WTC11 (cell line): ENCODE data around the gene ZNF426. TPM values are rescaled to one million over a fixed set of nuclear protein-coding genes. Genes with fewer than 3 reads are reported as not detected.

Source experiments
- ATAC-seq: fragments of 200-7000 bp; cut with Tn5 transposase; 2 replicates; pipeline ENCODE4 v1.10.0; 2021; ENCODE audit warnings: mild to moderate bottlenecking, moderate library complexity
- CTCF ChIA-PET: fragments of 300-600 bp; sonication (Branson Sonifier 250); formaldehyde crosslinking; loops from one replicate; lab custom pipeline; 2021; ENCODE audit warnings: antibody characterized with exemption; lab: Charles Lee
- POLR2A ChIA-PET: fragments of 350-600 bp; sonication (Branson Sonifier 250); formaldehyde crosslinking; loops from one replicate; lab custom pipeline; 2021; ENCODE audit warnings: antibody characterized with exemption; lab: Charles Lee
- DNase-seq: peaks from one replicate; pipeline ENCODE4 v3.0.0; 2021; ENCODE audit warnings: low spot score
- H3K27ac Mint-ChIP-seq: 2 replicates; pipeline ENCODE4 v1.8.0; 2021; ENCODE audit warnings: mixed read lengths
- H3K27me3 Mint-ChIP-seq: 2 replicates; pipeline ENCODE4 v1.8.0; 2021; ENCODE audit warnings: low read depth, mild to moderate bottlenecking, moderate library complexity, mixed read lengths
- H3K36me3 Mint-ChIP-seq: 2 replicates; pipeline ENCODE4 v1.8.0; 2021; ENCODE audit warnings: mixed read lengths
- H3K4me1 Mint-ChIP-seq: 2 replicates; pipeline ENCODE4 v1.8.0; 2022; ENCODE audit warnings: mixed read lengths
- H3K4me3 Mint-ChIP-seq: 2 replicates; pipeline ENCODE4 v1.8.0; 2021; ENCODE audit warnings: mild to moderate bottlenecking, moderate library complexity, mixed read lengths
- H3K9me3 Mint-ChIP-seq: 2 replicates; pipeline ENCODE4 v1.8.0; 2021; ENCODE audit warnings: mixed read lengths
- CREM ChIP-seq: sonication (generic); formaldehyde crosslinking; IDR thresholded peaks from 2 replicates; pipeline ENCODE4 v1.8.1; 2022; ENCODE audit warnings: mild to moderate bottlenecking, missing genetic modification reagents, moderate library complexity
- ELF4 ChIP-seq: sonication (generic); formaldehyde crosslinking; IDR thresholded peaks from 2 replicates; pipeline ENCODE4 v1.8.1; 2022; ENCODE audit warnings: low read depth, mild to moderate bottlenecking, moderate library complexity, missing genetic modification reagents
- KAT7 ChIP-seq: sonication (generic); formaldehyde crosslinking; IDR thresholded peaks from 2 replicates; pipeline ENCODE4 v1.8.1; 2023; ENCODE audit warnings: missing genetic modification reagents, mild to moderate bottlenecking, borderline replicate concordance
- MXD4 ChIP-seq: fragments of 250-450 bp; sonication (Bioruptor Pico); IDR thresholded peaks from 2 replicates; pipeline ENCODE4 v1.8.0; 2021; ENCODE audit warnings: mild to moderate bottlenecking, moderate library complexity, borderline replicate concordance
- SMAD3 ChIP-seq: sonication (generic); formaldehyde crosslinking; IDR thresholded peaks from 2 replicates; pipeline ENCODE4 v1.8.0; 2022; ENCODE audit warnings: missing genetic modification reagents, mild to moderate bottlenecking, borderline replicate concordance
- SOX15 ChIP-seq: fragments of 250-450 bp; sonication (Bioruptor Pico); IDR thresholded peaks from 2 replicates; pipeline ENCODE4 v1.9.0; 2021; ENCODE audit warnings: mild to moderate bottlenecking
- TP53 ChIP-seq: sonication (generic); formaldehyde crosslinking; IDR thresholded peaks from 2 replicates; pipeline ENCODE4 v1.8.1; 2023; ENCODE audit warnings: mild to moderate bottlenecking, missing genetic modification reagents
- ZNF121 ChIP-seq: sonication (generic); formaldehyde crosslinking; IDR thresholded peaks from 2 replicates; pipeline ENCODE4 v1.8.0; 2023; ENCODE audit warnings: missing genetic modification reagents
- ZNF671 ChIP-seq: fragments of 250-450 bp; sonication (Bioruptor Pico); IDR thresholded peaks from 2 replicates; pipeline ENCODE4 v1.8.0; 2021; ENCODE audit warnings: mild to moderate bottlenecking
- total RNA-seq: library from RNA; stranded (reverse); gene quantifications from 3 replicates; pipeline ENCODE4 v1.2.3, GENCODE V29; 2021
- TF ChIP-seq, protein P1 (sequence below): fragments of 250-450 bp; sonication (Bioruptor Pico); conservative IDR thresholded peaks from 2 replicates; pipeline ENCODE4 v1.9.0; 2021; ENCODE audit warnings: mild to moderate bottlenecking
- TF ChIP-seq, protein P2 (sequence below): sonication (generic); formaldehyde crosslinking; IDR thresholded peaks from 2 replicates; pipeline ENCODE4 v1.8.0; 2022; ENCODE audit warnings: missing genetic modification reagents
- TF ChIP-seq, protein P3 (sequence below): sonication (generic); formaldehyde crosslinking; conservative IDR thresholded peaks from 2 replicates; pipeline ENCODE4 v1.8.1; 2023; ENCODE audit warnings: mild to moderate bottlenecking, low read depth, missing genetic modification reagents, moderate library complexity
- TF ChIP-seq, protein P4 (sequence below): fragments of 250-450 bp; sonication (Bioruptor Pico); IDR thresholded peaks from 2 replicates; pipeline ENCODE4 v2.1.2; 2022; ENCODE audit warnings: mild to moderate bottlenecking, moderate library complexity
- TF ChIP-seq, protein P5 (sequence below): sonication (generic); formaldehyde crosslinking; IDR thresholded peaks from 2 replicates; pipeline ENCODE4 v1.8.1; 2023; ENCODE audit warnings: mild to moderate bottlenecking, missing genetic modification reagents, moderate library complexity
- TF ChIP-seq, protein P6 (sequence below): sonication (generic); formaldehyde crosslinking; IDR thresholded peaks from 2 replicates; pipeline ENCODE4 v1.8.1; 2023; ENCODE audit warnings: mild to moderate bottlenecking, moderate library complexity, missing genetic modification reagents
- TF ChIP-seq, protein P7 (sequence below): sonication (generic); formaldehyde crosslinking; IDR thresholded peaks from 2 replicates; pipeline ENCODE4 v1.8.0; 2023; ENCODE audit warnings: missing genetic modification reagents, mild to moderate bottlenecking, borderline replicate concordance
- TF ChIP-seq, protein P8 (sequence below): sonication (generic); formaldehyde crosslinking; IDR thresholded peaks from 2 replicates; pipeline ENCODE4 v1.8.0; 2023; ENCODE audit warnings: mild to moderate bottlenecking, missing genetic modification reagents

ZNF426 gene
- total RNA-seq, 1 experiment from 2014 or later = 30.3 TPM

DNA sequence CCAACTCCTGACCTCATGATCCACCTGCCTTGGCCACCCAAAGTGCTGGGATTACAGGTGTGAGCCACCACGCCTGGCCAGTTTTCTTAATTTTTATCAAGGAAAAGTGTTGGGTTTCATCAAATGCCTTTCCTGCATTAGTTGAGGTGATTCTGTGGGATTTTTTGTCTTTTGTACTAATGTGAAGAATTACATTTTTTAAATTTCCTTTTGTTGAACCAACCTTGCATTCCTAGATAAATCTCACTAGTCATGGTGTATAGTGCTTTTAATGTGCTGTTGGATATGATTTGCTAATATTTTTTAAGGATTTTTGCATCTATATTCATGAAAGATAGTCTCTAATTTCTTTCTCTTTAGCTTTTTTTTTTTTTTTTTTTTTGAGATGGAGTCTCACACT is 37.6 kb downstream of the ZNF426 start:
- ChIA-PET POLR2A (no interaction called here), CTCF (no interaction called here)
- H3K27me3 Mint-ChIP-seq = peaks cover 17% of the 10 kb centered on the region
- H3K4me1 Mint-ChIP-seq = no peaks in the 10 kb centered on the region
- no peak overlapping the region for H3K27ac Mint-ChIP-seq
- H3K9me3 Mint-ChIP-seq = peaks cover 59% of the 10 kb centered on the region
- ATAC-seq = no peak
- H3K4me3 Mint-ChIP-seq = no peak overlapping the region
- DNase-seq = no peak
- H3K36me3 Mint-ChIP-seq = peaks cover 46% of the 10 kb centered on the region
- TF ChIP-seq, protein P1, sequence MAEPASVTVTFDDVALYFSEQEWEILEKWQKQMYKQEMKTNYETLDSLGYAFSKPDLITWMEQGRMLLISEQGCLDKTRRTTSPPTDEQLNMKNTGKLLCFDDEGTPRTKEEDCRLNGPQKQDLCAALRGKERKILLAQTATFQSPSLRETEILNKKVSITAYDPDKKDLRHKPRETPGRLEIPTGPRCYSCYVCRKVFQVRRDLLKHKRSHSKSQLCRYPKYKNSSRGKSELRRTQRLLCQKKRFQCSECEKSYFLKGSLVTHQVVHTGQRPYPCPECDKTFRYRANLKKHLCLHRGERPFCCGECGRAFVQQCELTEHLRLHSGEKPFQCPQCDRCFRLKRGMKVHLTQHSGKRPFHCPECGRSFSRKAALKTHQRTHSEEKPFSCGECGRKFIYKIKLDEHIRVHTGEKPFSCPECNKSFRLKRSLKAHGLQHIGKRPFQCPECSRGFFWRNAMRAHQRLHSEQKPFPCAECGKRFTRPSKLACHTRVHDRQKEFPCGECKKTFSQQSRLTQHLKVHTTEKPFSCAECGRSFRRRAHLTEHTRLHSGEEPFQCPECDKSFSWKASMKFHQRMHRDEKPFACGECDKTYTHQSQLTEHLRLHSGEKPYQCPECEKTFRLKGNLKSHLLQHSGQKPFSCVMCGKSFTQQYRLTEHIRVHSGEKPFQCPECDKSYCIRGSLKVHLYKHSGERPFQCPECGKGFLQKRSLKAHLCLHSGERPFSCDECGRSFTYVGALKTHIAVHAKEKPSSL = no peak
- TF ChIP-seq, protein P2, sequence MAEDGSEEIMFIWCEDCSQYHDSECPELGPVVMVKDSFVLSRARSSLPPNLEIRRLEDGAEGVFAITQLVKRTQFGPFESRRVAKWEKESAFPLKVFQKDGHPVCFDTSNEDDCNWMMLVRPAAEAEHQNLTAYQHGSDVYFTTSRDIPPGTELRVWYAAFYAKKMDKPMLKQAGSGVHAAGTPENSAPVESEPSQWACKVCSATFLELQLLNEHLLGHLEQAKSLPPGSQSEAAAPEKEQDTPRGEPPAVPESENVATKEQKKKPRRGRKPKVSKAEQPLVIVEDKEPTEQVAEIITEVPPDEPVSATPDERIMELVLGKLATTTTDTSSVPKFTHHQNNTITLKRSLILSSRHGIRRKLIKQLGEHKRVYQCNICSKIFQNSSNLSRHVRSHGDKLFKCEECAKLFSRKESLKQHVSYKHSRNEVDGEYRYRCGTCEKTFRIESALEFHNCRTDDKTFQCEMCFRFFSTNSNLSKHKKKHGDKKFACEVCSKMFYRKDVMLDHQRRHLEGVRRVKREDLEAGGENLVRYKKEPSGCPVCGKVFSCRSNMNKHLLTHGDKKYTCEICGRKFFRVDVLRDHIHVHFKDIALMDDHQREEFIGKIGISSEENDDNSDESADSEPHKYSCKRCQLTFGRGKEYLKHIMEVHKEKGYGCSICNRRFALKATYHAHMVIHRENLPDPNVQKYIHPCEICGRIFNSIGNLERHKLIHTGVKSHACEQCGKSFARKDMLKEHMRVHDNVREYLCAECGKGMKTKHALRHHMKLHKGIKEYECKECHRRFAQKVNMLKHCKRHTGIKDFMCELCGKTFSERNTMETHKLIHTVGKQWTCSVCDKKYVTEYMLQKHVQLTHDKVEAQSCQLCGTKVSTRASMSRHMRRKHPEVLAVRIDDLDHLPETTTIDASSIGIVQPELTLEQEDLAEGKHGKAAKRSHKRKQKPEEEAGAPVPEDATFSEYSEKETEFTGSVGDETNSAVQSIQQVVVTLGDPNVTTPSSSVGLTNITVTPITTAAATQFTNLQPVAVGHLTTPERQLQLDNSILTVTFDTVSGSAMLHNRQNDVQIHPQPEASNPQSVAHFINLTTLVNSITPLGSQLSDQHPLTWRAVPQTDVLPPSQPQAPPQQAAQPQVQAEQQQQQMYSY (CRISPR knock-in tag) = no peak
- TF ChIP-seq, protein P3, sequence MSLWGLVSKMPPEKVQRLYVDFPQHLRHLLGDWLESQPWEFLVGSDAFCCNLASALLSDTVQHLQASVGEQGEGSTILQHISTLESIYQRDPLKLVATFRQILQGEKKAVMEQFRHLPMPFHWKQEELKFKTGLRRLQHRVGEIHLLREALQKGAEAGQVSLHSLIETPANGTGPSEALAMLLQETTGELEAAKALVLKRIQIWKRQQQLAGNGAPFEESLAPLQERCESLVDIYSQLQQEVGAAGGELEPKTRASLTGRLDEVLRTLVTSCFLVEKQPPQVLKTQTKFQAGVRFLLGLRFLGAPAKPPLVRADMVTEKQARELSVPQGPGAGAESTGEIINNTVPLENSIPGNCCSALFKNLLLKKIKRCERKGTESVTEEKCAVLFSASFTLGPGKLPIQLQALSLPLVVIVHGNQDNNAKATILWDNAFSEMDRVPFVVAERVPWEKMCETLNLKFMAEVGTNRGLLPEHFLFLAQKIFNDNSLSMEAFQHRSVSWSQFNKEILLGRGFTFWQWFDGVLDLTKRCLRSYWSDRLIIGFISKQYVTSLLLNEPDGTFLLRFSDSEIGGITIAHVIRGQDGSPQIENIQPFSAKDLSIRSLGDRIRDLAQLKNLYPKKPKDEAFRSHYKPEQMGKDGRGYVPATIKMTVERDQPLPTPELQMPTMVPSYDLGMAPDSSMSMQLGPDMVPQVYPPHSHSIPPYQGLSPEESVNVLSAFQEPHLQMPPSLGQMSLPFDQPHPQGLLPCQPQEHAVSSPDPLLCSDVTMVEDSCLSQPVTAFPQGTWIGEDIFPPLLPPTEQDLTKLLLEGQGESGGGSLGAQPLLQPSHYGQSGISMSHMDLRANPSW = no peak
- TF ChIP-seq CREM (CRISPR knock-in tag) (no peak), TP53 (CRISPR knock-in tag) (no peak), ZNF121 (CRISPR knock-in tag) (no peak), SOX15 (CRISPR knock-in tag) (no peak), ELF4 (no peak), ZNF671 (CRISPR knock-in tag) (no peak), MXD4 (no peak), SMAD3 (no peak), KAT7 (no peak)
- TF ChIP-seq, protein P4, sequence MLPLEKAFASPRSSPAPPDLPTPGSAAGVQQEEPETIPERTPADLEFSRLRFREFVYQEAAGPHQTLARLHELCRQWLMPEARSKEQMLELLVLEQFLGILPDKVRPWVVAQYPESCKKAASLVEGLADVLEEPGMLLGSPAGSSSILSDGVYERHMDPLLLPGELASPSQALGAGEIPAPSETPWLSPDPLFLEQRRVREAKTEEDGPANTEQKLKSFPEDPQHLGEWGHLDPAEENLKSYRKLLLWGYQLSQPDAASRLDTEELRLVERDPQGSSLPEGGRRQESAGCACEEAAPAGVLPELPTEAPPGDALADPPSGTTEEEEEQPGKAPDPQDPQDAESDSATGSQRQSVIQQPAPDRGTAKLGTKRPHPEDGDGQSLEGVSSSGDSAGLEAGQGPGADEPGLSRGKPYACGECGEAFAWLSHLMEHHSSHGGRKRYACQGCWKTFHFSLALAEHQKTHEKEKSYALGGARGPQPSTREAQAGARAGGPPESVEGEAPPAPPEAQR (CRISPR knock-in tag) = no peak
- TF ChIP-seq, protein P5, sequence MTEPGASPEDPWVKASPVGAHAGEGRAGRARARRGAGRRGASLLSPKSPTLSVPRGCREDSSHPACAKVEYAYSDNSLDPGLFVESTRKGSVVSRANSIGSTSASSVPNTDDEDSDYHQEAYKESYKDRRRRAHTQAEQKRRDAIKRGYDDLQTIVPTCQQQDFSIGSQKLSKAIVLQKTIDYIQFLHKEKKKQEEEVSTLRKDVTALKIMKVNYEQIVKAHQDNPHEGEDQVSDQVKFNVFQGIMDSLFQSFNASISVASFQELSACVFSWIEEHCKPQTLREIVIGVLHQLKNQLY (CRISPR knock-in tag) = no peak
- TF ChIP-seq, protein P6, sequence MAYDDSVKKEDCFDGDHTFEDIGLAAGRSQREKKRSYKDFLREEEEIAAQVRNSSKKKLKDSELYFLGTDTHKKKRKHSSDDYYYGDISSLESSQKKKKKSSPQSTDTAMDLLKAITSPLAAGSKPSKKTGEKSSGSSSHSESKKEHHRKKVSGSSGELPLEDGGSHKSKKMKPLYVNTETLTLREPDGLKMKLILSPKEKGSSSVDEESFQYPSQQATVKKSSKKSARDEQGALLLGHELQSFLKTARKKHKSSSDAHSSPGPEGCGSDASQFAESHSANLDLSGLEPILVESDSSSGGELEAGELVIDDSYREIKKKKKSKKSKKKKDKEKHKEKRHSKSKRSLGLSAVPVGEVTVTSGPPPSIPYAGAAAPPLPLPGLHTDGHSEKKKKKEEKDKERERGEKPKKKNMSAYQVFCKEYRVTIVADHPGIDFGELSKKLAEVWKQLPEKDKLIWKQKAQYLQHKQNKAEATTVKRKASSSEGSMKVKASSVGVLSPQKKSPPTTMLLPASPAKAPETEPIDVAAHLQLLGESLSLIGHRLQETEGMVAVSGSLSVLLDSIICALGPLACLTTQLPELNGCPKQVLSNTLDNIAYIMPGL = no peak
- TF ChIP-seq, protein P7, sequence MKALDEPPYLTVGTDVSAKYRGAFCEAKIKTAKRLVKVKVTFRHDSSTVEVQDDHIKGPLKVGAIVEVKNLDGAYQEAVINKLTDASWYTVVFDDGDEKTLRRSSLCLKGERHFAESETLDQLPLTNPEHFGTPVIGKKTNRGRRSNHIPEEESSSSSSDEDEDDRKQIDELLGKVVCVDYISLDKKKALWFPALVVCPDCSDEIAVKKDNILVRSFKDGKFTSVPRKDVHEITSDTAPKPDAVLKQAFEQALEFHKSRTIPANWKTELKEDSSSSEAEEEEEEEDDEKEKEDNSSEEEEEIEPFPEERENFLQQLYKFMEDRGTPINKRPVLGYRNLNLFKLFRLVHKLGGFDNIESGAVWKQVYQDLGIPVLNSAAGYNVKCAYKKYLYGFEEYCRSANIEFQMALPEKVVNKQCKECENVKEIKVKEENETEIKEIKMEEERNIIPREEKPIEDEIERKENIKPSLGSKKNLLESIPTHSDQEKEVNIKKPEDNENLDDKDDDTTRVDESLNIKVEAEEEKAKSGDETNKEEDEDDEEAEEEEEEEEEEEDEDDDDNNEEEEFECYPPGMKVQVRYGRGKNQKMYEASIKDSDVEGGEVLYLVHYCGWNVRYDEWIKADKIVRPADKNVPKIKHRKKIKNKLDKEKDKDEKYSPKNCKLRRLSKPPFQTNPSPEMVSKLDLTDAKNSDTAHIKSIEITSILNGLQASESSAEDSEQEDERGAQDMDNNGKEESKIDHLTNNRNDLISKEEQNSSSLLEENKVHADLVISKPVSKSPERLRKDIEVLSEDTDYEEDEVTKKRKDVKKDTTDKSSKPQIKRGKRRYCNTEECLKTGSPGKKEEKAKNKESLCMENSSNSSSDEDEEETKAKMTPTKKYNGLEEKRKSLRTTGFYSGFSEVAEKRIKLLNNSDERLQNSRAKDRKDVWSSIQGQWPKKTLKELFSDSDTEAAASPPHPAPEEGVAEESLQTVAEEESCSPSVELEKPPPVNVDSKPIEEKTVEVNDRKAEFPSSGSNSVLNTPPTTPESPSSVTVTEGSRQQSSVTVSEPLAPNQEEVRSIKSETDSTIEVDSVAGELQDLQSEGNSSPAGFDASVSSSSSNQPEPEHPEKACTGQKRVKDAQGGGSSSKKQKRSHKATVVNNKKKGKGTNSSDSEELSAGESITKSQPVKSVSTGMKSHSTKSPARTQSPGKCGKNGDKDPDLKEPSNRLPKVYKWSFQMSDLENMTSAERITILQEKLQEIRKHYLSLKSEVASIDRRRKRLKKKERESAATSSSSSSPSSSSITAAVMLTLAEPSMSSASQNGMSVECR = no peak
- TF ChIP-seq, protein P8, sequence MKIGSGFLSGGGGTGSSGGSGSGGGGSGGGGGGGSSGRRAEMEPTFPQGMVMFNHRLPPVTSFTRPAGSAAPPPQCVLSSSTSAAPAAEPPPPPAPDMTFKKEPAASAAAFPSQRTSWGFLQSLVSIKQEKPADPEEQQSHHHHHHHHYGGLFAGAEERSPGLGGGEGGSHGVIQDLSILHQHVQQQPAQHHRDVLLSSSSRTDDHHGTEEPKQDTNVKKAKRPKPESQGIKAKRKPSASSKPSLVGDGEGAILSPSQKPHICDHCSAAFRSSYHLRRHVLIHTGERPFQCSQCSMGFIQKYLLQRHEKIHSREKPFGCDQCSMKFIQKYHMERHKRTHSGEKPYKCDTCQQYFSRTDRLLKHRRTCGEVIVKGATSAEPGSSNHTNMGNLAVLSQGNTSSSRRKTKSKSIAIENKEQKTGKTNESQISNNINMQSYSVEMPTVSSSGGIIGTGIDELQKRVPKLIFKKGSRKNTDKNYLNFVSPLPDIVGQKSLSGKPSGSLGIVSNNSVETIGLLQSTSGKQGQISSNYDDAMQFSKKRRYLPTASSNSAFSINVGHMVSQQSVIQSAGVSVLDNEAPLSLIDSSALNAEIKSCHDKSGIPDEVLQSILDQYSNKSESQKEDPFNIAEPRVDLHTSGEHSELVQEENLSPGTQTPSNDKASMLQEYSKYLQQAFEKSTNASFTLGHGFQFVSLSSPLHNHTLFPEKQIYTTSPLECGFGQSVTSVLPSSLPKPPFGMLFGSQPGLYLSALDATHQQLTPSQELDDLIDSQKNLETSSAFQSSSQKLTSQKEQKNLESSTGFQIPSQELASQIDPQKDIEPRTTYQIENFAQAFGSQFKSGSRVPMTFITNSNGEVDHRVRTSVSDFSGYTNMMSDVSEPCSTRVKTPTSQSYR (CRISPR knock-in tag) = no peak
